ENCODE measurements around the gene CCDC91. TPM values are rescaled to one million over a fixed set of nuclear protein-coding genes. Genes with fewer than 3 reads are reported as not detected.

The CCDC91 gene
- polyA plus RNA-seq, 2 of the 4 experiments (the other 2 are of a cell fraction): 26.0 to 48.1 TPM

DNA sequence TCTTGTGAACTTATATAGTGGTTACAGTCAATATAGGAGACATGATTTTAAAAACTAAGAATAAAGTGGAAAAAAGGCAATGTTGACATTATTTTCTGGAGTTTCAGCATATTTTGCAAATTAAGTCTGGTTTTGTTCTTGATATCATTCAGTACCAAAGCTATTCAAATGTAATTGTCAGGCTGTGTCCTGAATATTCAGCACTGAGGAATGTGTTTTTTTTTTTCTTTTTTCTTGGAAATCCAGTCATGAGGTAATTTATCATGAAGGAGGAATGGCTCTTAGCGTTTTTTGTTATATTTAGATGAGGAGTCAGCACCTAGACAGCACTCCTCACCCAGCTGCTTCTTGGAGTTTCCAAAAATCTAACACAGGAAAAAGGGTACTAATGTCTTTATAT is 225.5 kb downstream of the CCDC91 start:
- 16% methylated on average over 1 of the region's 1 CpG for WGBS (ENCODE audit: missing lambda C conversion rate)
- TF ChIP-seq, protein P1, sequence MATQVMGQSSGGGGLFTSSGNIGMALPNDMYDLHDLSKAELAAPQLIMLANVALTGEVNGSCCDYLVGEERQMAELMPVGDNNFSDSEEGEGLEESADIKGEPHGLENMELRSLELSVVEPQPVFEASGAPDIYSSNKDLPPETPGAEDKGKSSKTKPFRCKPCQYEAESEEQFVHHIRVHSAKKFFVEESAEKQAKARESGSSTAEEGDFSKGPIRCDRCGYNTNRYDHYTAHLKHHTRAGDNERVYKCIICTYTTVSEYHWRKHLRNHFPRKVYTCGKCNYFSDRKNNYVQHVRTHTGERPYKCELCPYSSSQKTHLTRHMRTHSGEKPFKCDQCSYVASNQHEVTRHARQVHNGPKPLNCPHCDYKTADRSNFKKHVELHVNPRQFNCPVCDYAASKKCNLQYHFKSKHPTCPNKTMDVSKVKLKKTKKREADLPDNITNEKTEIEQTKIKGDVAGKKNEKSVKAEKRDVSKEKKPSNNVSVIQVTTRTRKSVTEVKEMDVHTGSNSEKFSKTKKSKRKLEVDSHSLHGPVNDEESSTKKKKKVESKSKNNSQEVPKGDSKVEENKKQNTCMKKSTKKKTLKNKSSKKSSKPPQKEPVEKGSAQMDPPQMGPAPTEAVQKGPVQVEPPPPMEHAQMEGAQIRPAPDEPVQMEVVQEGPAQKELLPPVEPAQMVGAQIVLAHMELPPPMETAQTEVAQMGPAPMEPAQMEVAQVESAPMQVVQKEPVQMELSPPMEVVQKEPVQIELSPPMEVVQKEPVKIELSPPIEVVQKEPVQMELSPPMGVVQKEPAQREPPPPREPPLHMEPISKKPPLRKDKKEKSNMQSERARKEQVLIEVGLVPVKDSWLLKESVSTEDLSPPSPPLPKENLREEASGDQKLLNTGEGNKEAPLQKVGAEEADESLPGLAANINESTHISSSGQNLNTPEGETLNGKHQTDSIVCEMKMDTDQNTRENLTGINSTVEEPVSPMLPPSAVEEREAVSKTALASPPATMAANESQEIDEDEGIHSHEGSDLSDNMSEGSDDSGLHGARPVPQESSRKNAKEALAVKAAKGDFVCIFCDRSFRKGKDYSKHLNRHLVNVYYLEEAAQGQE (IDR thresholded peaks at IDR 0.05): no peak
- TF ChIP-seq CHD4 (IDR thresholded peaks at IDR 0.05; ENCODE audit: borderline replicate concordance): no peak
- no peak for TF ChIP-seq HDAC2 (IDR thresholded peaks at IDR 0.05)
- TF ChIP-seq ESRRA (IDR thresholded peaks at IDR 0.05; ENCODE audit: borderline replicate concordance, low read length): no peak
- TF ChIP-seq JUNB (IDR thresholded peaks at IDR 0.05): no peak
- TF ChIP-seq CBX8 (IDR thresholded peaks at IDR 0.05): no peak
- no peak for TF ChIP-seq KDM1A (IDR thresholded peaks at IDR 0.05; ENCODE audit: low read depth)
- TF ChIP-seq RFX5 (IDR thresholded peaks at IDR 0.05): no peak
- TF ChIP-seq, protein P2, sequence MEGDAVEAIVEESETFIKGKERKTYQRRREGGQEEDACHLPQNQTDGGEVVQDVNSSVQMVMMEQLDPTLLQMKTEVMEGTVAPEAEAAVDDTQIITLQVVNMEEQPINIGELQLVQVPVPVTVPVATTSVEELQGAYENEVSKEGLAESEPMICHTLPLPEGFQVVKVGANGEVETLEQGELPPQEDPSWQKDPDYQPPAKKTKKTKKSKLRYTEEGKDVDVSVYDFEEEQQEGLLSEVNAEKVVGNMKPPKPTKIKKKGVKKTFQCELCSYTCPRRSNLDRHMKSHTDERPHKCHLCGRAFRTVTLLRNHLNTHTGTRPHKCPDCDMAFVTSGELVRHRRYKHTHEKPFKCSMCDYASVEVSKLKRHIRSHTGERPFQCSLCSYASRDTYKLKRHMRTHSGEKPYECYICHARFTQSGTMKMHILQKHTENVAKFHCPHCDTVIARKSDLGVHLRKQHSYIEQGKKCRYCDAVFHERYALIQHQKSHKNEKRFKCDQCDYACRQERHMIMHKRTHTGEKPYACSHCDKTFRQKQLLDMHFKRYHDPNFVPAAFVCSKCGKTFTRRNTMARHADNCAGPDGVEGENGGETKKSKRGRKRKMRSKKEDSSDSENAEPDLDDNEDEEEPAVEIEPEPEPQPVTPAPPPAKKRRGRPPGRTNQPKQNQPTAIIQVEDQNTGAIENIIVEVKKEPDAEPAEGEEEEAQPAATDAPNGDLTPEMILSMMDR (IDR thresholded peaks at IDR 0.05): no peak
- no peak for TF ChIP-seq MAFK (IDR thresholded peaks at IDR 0.05; ENCODE audit: partially characterized antibody)
- TF ChIP-seq, protein P3, sequence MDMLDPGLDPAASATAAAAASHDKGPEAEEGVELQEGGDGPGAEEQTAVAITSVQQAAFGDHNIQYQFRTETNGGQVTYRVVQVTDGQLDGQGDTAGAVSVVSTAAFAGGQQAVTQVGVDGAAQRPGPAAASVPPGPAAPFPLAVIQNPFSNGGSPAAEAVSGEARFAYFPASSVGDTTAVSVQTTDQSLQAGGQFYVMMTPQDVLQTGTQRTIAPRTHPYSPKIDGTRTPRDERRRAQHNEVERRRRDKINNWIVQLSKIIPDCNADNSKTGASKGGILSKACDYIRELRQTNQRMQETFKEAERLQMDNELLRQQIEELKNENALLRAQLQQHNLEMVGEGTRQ (IDR thresholded peaks at IDR 0.05): no peak
- no peak for TF ChIP-seq CHD2 (IDR thresholded peaks at IDR 0.05; ENCODE audit: low read length, partially characterized antibody)
- TF ChIP-seq SREBF2 (IDR thresholded peaks at IDR 0.05): no peak
- no peak for TF ChIP-seq POLR2A (IDR thresholded peaks at IDR 0.05; ENCODE audit: low read length)
- POLR2A ChIA-PET: no interaction called here
- H3K4me1 ChIP-seq: no peaks in the 10 kb centered on the region
- no peak overlapping the region for H3K27ac ChIP-seq
- CTCF ChIA-PET: interaction anchor here (0.6 to 0.7 kb wide), 2 partner anchors 107 to 166 kb away, joined by 3 read pairs; no protein-coding TSS in a partner anchor
- H3K4me2 ChIP-seq: no peak overlapping the region
- H3K9me3 ChIP-seq: no peaks in the 10 kb centered on the region
- no peak for FAIRE-seq
- peak in 1 of 2 experiments; percentile 2 for DNase-seq (ENCODE audit: low read depth in 1 of 2, low spot score in 1 of 2)
- ATAC-seq: no peak; a peak in 1 of 6 replicates
- no peak overlapping the region for H3K4me3 ChIP-seq

DNA sequence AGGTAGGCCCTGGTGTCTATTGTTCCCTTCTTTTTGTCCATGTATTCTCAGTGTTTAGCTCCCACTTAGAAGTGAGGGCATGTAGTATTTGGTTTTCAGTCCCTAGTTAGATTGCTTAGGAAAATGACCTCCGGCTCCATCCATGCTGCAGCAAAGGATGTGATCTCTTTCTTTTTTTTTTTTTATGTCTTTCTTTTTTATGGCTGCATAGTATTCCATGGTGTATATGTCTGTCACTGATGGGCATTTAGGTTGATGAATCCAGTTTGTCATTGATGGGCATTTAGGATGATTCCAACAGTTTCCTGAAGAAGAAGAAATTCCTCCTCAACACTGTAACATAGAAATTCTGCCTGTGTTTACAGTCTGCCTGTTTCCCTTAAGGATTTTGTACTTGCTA is 231.1 kb downstream of the CCDC91 start:
- FAIRE-seq (no peak), DNase-seq (ENCODE audit: low read depth in 1 of 2, low spot score in 1 of 2) (no peak), ATAC-seq (no peak)
- H3K4me2 ChIP-seq: no peak overlapping the region
- no peak for TF ChIP-seq MYC (IDR thresholded peaks at IDR 0.05; ENCODE audit: borderline replicate concordance, low read length)
- no peak for TF ChIP-seq FOSL2 (IDR thresholded peaks at IDR 0.05)
- TF ChIP-seq FOSL2 (CRISPR knock-in tag; IDR thresholded peaks at IDR 0.05): no peak
- no peak for TF ChIP-seq CHD4 (IDR thresholded peaks at IDR 0.05; ENCODE audit: borderline replicate concordance)
- no peak for TF ChIP-seq EP300 (IDR thresholded peaks at IDR 0.05)
- no peak for TF ChIP-seq EHMT2 (IDR thresholded peaks at IDR 0.05; ENCODE audit: low read depth)
- no peak for TF ChIP-seq ZC3H11A (IDR thresholded peaks at IDR 0.05)
- no peak for TF ChIP-seq NFE2L2 (conservative IDR thresholded peaks at IDR 0.05; ENCODE audit: low read length)
- TF ChIP-seq ZSCAN20 (CRISPR knock-in tag; IDR thresholded peaks at IDR 0.05): no peak
- no peak for TF ChIP-seq SMC3 (IDR thresholded peaks at IDR 0.05)
- TF ChIP-seq KDM5A (IDR thresholded peaks at IDR 0.05): no peak
- no peak for TF ChIP-seq RCOR1 (IDR thresholded peaks at IDR 0.05; ENCODE audit: low read depth, low read length)
- TF ChIP-seq POLR2A (IDR thresholded peaks at IDR 0.05; ENCODE audit: low read length): no peak
- H3K9me3 ChIP-seq: no peaks in the 10 kb centered on the region
- H3K4me1 ChIP-seq: no peaks in the 10 kb centered on the region
- 92% methylated on average over 1 of the region's 1 CpG for WGBS (ENCODE audit: missing lambda C conversion rate)
- H3K4me3 ChIP-seq: no peak overlapping the region
- CTCF ChIA-PET: no interaction called here
- POLR2A ChIA-PET: no interaction called here
- no peak overlapping the region for H3K27ac ChIP-seq

Measured in A549 (cell line).